NCI-H146 treated with DMSO at 0.1 percent for 48 hours (cell line): ENCODE results near the gene CTNNBL1.
"Not testable (repeated sequence)": the region's sequence is repeated elsewhere in the genome, so short reads cannot be mapped to it uniquely, and the experiment has no call there.

Source experiments
- DNase-seq: peaks from one replicate; lab custom pipeline; 2025; ENCODE audit not compliant: unreplicated experiment; lab: John Stamatoyannopoulos, UW

Gene CTNNBL1

DNA sequence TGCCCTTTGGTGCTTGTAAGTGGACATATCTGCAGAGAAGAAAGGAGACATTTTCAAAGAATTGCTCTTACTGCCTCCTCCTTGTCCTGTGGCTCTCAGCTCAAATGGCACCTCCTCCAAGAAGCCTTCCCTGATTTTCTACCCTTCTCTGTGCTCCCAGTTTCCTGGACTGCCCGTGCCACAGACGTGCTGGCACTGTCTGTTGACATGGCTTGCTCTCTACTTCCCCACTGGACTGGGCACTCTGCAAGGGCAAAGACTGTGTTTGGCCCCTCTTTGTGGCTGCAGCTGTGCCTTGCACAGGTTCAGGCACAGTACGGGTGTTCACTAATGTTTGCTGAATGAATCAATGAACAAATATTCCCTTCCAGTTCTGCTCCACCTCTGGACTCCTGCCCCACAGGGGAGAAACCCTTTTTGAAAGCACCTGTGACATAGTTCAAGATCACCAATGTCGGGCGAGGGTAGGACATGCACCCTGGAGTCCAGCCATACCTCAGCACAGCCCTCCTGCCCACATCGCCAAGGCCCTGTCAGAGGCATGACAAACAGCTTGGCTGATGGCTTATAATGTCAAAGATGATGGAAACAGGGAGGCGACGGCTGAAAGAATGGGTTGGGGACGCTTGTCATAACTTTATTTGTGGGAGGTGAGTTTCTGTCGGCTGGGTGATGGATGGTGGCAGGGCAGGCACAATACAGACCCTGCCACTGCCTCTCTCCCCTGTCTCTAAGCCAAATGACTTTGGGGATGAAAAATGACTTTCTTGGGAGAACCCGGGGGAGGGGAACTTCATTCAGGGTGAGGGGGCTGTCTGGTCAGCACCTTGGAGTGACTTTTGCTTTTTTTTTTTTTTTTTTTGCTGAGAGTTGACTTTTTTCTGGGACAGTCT lies 15.6 kb upstream of the CTNNBL1 start:
- DNase-seq: no peak

- DNase-seq: not testable (repeated sequence)
Observed at GRCh38 chr20:37679751-37680150, 14.1 kb upstream of the CTNNBL1 start.

DNA sequence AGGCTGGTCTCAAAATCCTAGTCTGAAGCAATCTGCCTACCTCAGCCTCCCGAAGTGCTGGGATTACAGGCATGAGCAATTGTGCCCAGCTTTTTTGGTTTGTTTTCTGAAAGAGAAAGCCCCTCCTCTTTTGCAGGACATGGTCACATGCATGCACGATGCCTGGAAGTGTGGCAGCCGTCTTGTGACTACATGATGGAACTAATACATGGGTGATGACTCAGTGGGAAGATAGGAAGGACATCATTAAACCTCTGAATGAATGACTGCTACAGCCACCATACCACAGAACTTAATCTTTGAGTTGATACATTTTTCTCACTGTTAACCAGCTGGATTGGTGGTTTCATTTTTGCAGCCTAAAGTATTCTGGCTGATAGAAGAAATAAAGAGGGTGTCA lies 13.4 kb upstream of the CTNNBL1 start:
- DNase-seq: no peak

GRCh38 chr20:37681384-37682112 lies 12.3 kb upstream of the CTNNBL1 start:
- peak; percentile 16 for DNase-seq

- DNase-seq: not testable (repeated sequence)
Observed at GRCh38 chr20:37683146-37683545, 10.7 kb upstream of the CTNNBL1 start.

DNA sequence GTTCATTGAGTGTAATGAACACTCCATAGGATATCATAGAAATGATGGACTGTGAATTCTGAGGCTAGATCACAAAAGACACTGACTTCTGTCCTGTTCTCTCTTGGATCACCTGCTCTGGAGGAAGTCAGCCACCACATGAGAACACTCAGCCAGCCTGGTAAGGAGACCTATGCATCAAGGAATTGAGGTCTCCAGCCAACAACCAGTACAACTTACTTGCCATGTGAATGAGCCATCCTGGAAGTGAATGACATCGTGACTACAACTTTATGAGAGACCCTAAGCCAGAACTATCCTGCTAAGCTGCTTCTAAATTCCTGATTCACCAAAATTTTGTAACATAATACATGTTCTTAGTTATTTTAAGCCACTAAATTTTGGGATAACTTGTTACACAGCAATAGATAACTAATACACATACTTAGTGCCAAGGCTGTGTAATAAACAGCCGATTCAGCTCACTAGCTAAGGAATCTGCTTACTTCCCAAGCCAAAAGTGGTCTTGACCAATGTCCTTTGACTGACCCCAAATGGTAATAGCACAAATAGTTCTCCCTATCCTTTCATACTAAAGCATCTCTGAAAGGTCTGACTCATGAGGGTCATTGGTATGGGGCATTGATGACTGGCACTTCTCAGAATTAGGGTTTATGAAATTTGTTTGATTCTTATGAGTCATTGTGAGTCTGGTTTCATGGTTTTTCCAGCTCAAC lies 6.9 kb upstream of the CTNNBL1 start:
- no peak for DNase-seq

GRCh38 chr20:37687478-37687805 lies 6.4 kb upstream of the CTNNBL1 start:
- DNase-seq: no peak

- DNase-seq: no peak
Observed at GRCh38 chr20:37688093-37688492, 5.7 kb upstream of the CTNNBL1 start.

DNA sequence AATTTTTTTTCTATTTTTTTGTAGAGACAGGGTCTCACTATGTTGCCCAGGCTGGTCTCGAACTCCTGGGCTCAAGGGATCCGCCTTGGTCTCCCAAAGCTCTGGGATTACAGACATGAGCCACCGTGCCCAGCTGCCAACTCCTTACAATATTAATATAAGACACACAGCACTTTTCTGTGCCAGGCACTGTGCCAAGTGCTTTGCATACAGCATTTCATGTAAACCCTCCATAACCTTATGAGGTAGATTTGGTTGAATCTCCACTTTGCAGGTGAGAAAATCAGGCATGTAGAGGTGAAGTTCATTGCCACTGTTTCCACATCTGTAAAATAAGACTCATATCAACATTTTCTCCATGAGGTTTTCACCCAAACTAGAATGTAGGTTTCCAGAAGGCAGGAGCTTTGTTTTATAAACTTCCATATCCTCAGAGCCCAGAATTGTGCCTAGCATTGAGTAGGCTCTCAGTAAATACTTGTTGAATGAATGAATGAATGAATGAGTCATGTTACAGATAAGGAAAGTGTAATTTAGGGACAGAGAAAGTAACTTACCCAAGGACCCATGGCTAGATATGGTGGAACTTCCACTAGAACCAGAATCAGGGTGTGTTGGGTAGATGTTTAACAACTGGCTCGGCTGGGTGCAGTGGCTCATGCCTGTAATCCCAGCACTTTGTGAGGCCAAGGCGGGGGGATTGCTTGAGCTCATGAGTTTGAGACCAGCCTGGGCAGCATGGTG lies 3.0 kb upstream of the CTNNBL1 start:
- DNase-seq: no peak

GRCh38 chr20:37692459-37693166 lies 1.2 kb upstream of the CTNNBL1 start:
- no peak for DNase-seq

DNA sequence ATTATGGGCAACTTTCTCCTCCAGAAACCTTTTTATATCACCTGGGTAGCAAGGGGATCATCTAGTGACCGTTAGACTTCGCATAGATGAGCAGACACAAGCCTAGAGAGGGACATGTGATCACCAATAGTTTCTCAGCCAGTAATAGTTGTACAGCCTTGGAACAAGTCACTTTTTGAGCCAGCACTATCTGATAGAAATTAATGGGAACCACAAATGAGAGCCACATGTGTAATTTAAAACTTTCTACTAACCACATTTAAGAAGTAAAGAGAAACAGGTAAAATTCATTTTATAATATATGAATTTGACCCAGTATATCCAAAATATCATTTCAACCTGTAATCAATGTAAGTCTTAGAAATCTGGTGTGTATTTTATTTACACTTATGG lies 592 bp upstream of the CTNNBL1 start:
- no peak for DNase-seq

DNA sequence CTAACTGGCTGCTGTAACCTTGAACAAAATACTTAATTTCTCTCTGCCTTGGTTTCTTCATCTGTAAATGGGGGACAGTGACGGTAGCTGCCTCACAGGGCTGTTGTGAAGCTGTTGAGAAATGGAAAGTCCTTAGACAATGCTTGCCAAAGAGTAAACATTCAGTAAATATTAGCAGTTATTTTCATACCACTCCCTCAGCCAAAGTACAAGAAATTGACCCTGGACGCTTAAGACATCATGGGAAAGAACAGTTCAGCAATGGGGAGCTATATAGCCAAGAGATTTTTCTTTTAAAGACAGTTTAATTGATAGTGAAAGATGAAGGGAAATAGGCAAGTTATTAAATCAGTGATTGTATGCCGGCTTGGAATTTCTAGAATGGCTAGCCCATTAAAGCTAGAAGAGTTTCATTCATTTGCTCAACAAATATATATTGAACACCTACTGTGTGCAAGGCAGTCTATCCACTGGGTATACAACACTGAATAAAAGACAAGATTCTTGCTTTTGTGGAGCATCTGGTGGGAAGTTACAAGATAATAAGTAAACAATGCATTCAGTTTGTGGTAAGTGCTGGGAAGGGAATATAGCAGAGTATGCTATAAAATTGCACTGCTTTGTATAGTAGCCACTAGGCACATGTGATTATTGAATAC lies 2.0 kb downstream of the CTNNBL1 start:
- DNase-seq: no peak

DNA sequence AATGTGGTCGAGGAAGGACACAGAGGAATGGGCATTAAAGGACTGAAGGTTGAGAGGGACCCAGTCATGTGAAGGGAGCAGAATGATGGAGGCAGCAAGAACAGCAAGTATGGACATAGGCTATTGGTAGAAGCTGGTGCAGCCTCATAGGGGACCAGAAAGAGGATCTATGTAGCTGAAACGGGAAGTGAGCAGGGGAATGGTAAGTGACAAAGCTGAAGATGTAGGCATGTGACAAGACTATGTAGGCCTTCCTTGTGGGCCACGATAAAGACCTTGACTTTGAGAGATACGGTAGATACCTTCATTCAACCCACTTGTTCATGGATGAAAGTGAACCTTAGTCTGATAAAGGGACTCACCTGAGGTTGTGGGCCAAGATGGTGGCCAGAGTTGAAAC lies 3.5 kb downstream of the CTNNBL1 start:
- no peak for DNase-seq

DNA sequence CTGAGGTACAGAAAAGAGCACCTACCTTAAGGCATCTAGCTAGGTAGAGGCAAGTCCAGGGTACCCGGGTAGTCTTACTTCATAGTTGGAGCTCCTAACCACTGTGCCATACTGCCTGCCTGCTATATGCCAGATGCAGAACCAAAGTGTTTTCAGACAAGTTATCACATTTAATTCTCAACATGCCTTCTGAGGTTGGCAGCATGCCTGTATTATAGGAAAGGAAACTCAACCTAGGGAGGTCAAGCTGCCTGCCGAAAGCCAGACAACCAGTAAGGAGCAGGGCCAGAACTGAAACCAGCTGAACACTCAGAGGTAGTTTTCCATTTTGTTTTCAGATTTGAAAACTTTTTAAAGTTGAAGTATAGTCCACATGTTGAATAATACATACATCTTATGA lies 5.4 kb downstream of the CTNNBL1 start:
- no peak for DNase-seq

GRCh38 chr20:37700301-37700700 lies 6.5 kb downstream of the CTNNBL1 start:
- no peak for DNase-seq

DNA sequence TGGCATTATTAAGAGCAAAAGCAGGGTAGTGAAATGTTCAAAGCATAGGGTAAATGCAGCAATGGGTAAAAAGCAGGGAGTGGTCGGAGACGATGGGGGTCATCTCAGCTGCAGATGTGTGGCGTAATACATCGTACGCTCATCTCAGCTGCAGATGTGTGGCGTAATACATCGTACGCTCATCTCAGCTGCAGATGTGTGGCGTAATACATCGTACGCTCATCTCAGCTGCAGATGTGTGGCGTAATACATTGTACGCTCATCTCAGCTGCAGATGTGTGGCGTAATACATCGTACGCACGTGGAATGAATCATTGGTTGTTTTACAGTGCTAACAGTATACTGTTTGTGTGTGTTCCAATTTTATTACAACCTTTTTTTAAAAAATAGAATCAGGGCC lies 7.8 kb downstream of the CTNNBL1 start:
- not testable (repeated sequence) for DNase-seq

DNA sequence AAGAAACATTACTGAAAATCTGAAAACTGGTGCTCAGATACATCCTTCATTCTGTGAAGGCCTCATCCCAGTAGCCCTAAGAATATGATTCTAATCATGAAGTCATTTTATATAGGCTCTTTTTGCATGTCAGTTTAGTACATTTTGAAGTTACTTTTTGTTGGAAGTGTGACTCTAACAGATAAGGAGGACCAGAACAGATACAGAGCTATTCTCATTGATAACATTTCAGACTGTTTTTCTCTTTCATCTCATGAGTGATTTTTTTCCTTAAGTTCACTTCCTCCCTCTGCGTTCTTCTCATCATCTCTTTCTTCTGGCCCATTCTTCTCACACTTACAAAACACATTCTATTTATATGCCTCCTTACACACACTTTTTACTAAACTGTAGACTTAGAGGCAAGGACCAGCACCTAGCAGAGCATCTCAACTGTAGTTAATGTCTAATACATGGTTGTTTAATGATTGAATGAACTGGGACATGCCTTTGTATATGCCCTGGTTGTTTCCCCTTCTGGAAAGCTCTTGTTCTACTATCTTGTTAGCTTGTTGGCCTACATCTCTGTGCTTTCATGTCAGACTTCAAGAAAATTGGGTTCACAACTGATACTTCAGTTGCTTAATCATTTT lies 8.7 kb downstream of the CTNNBL1 start:
- no peak for DNase-seq

- no peak for DNase-seq
Observed at GRCh38 chr20:37703035-37703845, 9.4 kb downstream of the CTNNBL1 start.

DNA sequence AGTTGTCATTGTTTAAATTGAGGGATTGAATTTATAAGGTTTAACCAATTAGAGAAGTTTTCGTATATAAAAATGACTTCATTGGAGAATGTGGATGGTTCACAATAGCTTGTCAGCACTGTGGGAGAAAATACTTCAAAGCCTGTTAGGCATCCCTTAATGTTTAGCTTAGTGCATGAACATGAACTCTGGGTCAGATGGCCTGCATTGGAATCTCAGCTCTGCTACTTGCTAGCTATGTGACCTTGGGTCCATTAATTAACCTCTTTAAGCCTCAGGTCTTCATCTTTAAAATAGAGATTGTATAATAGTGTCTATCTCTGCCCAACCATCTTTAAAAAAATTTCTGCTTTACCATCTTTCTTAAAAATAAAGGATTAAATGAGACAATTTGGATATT lies 11.1 kb downstream of the CTNNBL1 start:
- no peak for DNase-seq
